Astrocyte of the hippocampus (primary cell): ENCODE results near the gene RICTOR.

Experiments used
- DNase-seq: peaks from one replicate; pipeline ENCODE4 v3.0.0; 2011; ENCODE audit warnings: low read depth, low spot score

RICTOR gene

DNA sequence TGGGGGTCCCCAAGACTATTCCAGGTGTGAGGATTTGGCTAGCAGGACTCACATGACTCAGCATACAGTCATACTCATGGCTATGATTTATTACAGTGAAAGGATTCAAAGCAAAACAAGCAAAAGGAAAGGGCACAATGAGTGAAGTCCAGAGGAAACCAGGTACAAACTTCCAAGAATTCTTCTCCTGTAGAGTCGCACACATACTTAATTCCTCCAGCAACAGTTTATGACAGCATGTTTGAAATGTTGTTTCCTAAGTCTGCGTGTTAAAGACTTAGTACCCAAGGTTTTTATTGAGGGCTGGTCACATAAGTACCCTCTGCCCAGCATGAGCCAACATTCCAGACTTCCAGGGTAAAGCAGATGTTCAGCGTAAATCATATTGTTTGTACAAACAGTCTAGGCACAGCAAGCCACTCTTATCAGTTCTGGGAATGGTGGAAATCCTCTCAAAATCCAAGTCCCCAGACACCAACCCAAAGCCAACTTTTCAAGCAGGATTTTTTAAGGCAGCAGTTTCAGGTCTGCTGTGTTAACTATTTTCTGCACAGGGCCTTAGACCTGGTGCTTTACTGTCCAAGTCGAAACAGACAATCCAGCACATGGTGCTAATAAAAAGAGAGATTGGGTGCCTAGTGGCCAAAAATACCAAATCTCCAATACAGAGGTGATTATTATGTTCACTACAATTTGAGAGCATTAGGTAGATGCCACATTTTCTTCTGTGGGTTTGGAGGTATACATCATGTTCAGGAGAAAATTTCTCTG, 18.6 kb upstream of the RICTOR start:
- DNase-seq = peak; percentile 25

- DNase-seq = no peak
Measured at GRCh38 chr5:39091940-39092580, 17.9 kb upstream of the RICTOR start.

- DNase-seq = no peak
Measured at GRCh38 chr5:39083968-39084367, 9.8 kb upstream of the RICTOR start.

GRCh38 chr5:39082995-39083394, 8.8 kb upstream of the RICTOR start:
- no peak for DNase-seq

DNA sequence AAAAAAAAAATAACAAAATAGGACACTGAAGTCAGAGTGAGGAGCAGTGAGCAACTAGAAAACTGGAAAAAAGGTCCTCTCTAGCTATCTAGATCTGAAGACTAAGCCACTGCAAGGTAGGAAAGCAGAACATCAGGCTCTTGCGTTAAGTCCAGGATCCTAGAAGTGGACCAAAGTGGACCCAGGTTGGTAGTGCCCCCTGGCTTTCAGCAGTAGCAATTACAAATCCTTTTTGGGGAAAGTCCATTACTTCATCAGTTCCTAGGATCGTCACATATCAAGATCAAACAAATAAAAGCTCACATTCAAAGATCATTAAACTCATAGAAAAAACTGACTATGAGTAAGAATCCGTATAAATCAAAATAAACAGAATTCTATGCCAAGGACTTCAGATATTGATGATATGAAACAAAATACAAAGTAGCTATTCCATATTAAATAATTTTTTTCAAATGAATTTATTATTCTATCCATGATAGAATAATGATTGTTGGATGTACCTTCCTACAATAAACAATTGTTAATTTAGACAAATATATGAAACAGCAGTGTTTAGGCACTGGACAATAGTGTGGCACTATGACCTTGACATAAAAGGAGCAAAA, 6.5 kb upstream of the RICTOR start:
- DNase-seq = peak; percentile 58

GRCh38 chr5:39080168-39080567, 6.0 kb upstream of the RICTOR start:
- no peak for DNase-seq

- DNase-seq = no peak
Measured at GRCh38 chr5:39079147-39079546, 4.9 kb upstream of the RICTOR start.

- peak; percentile 15 for DNase-seq
Measured at GRCh38 chr5:39076757-39077728, 2.8 kb upstream of the RICTOR start.

DNA sequence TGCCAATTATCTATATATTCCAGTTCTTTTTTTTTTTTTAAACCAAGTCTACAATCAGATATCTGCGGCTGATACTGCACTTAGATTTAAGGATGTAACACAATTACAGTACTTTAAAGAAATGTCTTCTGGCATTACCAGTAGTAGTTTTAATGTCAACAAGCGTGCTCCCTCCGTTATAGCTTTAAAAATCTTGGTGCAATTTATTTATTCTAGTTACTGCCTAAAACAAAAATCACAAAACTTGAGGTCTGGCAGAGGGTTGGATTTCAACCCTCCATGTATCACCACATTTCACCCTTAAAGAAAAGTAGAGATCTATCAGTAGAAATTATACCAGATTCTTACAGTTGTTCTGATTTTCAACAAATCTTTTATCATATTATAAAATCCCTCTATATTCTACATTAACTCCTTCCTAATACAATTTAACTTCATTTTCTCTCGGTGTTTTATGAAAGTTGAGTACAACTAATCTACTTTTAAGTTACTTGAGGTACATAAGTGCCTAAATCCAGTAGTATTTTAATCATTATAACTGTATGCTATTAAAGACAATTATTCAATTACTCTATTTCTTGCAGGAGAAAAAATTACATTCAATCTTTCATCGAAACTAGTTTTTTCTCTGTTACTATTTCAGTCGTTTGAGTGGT, 2.0 kb upstream of the RICTOR start:
- no peak for DNase-seq

GRCh38 chr5:39073767-39074016, 507 bp downstream of the RICTOR start:
- no peak for DNase-seq

DNA sequence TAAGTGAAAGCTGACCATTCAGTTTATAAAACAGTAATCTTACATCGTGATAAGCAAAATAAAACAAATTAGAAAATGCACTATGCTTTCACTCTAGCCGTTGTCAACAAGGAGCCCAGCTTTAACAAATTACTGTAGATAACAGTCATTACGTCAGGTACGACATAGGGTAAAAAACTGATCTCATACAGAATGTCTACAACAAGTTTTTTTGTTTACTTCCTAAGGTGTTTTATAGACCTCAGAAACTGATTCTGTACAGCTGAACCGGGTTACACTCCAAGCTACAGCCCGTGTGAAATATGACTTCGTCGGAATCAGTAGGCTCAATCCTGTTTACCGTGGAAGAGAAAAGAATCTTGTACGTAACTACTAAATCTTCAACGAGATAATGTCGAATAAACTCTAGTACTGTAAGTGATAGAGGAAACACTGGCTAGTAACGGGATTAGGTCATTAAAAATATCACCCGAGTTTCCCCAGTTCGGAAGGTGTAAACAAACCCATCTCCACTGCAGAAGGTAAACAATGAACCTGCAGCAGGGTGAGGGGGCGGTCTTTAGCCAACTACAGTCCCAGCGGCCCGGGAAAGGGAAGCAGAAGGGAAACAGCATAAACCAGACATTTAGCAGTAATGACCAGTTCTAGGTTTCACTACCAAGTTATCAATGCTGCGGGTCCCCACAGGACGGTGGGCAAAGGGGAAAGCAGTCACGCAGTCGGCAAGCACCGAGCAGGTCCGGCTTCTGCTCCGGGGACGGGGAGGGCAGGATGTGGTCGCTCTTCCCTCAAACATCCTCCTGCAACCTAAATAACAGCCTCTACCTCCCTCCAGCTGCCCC, 1.1 kb downstream of the RICTOR start:
- peak; percentile 70 for DNase-seq

GRCh38 chr5:39068099-39068498, 6.1 kb downstream of the RICTOR start:
- DNase-seq = no peak

- no peak for DNase-seq
Measured at GRCh38 chr5:39064450-39064849, 9.7 kb downstream of the RICTOR start.

DNA sequence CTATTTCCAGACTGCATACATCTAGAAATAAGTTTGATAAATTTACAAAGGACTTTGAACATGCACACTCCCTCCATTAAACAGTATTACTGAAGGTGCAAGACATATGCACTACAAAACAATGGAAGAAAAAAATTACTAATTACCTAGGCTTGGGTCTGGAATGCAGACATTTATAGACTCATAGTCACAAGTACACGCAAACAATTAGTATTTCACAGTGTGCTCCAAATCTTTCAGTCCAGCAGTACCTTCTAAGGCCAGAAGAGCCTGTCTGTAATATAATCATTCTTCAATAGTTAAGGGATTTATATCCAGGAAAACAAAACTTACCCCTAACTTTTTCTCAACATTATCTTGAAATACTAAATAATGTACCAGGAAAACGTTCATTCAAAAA, 11.2 kb downstream of the RICTOR start:
- DNase-seq = no peak

- no peak for DNase-seq
Measured at GRCh38 chr5:39062530-39062929, 11.7 kb downstream of the RICTOR start.

DNA sequence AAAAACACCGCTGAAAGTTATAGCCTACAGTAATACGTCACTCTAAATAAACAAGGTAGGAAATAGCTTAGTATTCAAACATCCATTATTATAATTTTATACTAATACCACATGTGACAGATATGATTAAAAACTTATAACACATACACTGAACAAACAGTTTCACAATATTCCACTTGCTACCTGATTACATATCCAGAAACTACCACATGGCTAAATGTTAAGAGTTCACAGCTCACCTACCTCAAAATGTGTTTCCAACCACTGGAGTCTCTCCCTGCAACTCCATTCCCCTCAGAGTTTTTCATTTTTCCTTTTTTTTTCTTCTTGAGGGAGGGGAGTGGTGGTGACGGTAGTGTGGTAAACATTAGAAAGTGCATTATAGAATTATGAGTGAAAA, 12.1 kb downstream of the RICTOR start:
- no peak for DNase-seq

- no peak for DNase-seq
Measured at GRCh38 chr5:39059064-39059463, 15.1 kb downstream of the RICTOR start.

- no peak for DNase-seq
Measured at GRCh38 chr5:39058178-39058921, 15.8 kb downstream of the RICTOR start.

- DNase-seq = no peak
Measured at GRCh38 chr5:39057734-39058133, 16.5 kb downstream of the RICTOR start.
